CD4-positive, alpha-beta T cell (primary cell): ENCODE data around the gene SPAAR. TPM values are rescaled to one million over a fixed set of nuclear protein-coding genes. Genes with fewer than 3 reads are reported as not detected.

Source experiments
- ATAC-seq: fragments of 200-7000 bp; cut with Tn5 transposase; one replicate; pipeline ENCODE4 v1.10.0; 2022; ENCODE audit warnings: mild to moderate bottlenecking; ENCODE audit not compliant: poor library complexity
- CTCF ChIA-PET: fragments of 350-600 bp; sonication (Branson Sonifier 250); formaldehyde crosslinking; loops from one replicate; lab custom pipeline; 2021; ENCODE audit warnings: antibody characterized with exemption, inconsistent platforms; lab: Charles Lee
- POLR2A ChIA-PET: fragments of 350-600 bp; sonication (Branson Sonifier 250); formaldehyde crosslinking; loops from one replicate; lab custom pipeline; 2021; ENCODE audit warnings: antibody characterized with exemption, inconsistent platforms; lab: Charles Lee
- DNase-seq, 14 experiments: peaks; one replicate each; pipeline ENCODE4 v3.0.0-alpha.2; 2013 to 2020; ENCODE audit warnings: mixed read lengths in 2 of 14
- H3K27ac ChIP-seq, 2 donors: one replicate each; pipeline versions ENCODE4 v1.5.1 to v1.7.0; 2013; ENCODE audit warnings: low read length in 2 of 2, low read depth in 1 of 2, mild to moderate bottlenecking in 1 of 2
- H3K27me3 ChIP-seq, 2 experiments: 1 replicate in 1 of 2; 2 replicates in 1 of 2; pipeline versions ENCODE4 v1.6.1 to v1.7.0; 2013; ENCODE audit warnings: low read length in 2 of 2, control low read depth in 1 of 2, mild to moderate bottlenecking in 1 of 2, moderate library complexity in 1 of 2; ENCODE audit not compliant: insufficient read depth in 2 of 2, control insufficient read depth in 1 of 2
- H3K36me3 ChIP-seq: one replicate; pipeline ENCODE4 v1.6.1; 2013; ENCODE audit warnings: low read length, control low read depth; ENCODE audit not compliant: insufficient read depth
- H3K4me1 ChIP-seq: one replicate; pipeline ENCODE4 v1.6.1; 2013; ENCODE audit warnings: low read length, control low read depth; ENCODE audit not compliant: insufficient read depth
- H3K4me3 ChIP-seq: one replicate; pipeline ENCODE4 v1.5.1; 2013; ENCODE audit warnings: mild to moderate bottlenecking, low read length, moderate library complexity
- H3K9me3 ChIP-seq, 2 experiments: 1 replicate in 1 of 2; 2 replicates in 1 of 2; pipeline versions ENCODE4 v1.6.1 to v1.7.0; 2013; ENCODE audit warnings: low read length in 2 of 2, mild to moderate bottlenecking in 2 of 2, control low read depth in 1 of 2, moderate library complexity in 1 of 2; ENCODE audit not compliant: control insufficient read depth in 1 of 2, insufficient read depth in 1 of 2
- H3K27ac Mint-ChIP-seq: one replicate; pipeline ENCODE4 v1.8.0; 2020; ENCODE audit warnings: mixed read lengths
- H3K27me3 Mint-ChIP-seq: one replicate; pipeline ENCODE4 v1.8.0; 2021; ENCODE audit warnings: mixed read lengths
- H3K36me3 Mint-ChIP-seq: one replicate; pipeline ENCODE4 v1.8.0; 2021; ENCODE audit warnings: low read depth, mixed read lengths
- H3K4me1 Mint-ChIP-seq: one replicate; pipeline ENCODE4 v1.8.0; 2021; ENCODE audit warnings: low read depth, mixed read lengths
- H3K4me3 Mint-ChIP-seq: one replicate; pipeline ENCODE4 v1.8.0; 2020; ENCODE audit warnings: mild to moderate bottlenecking, mixed read lengths
- H3K9me3 Mint-ChIP-seq: one replicate; pipeline ENCODE4 v1.8.0; 2020; ENCODE audit warnings: mixed read lengths
- intact Hi-C, 2 experiments: fragments of 100-400 bp; cut with DNase I in 1 of 2; cut with micrococcal nuclease in 1 of 2; formaldehyde crosslinking; loops; one replicate each; pipeline versions ENCODE4 v1.15.1 to v1.9.0; 2023 to 2025; cut with DNase I, micrococcal nuclease
- polyA plus RNA-seq, 2 donors: library from polyadenylated mRNA; unstranded; fragments of 120-200 nt; gene quantifications; one replicate each; pipeline ENCODE4 v1.2.1, GENCODE V29; 2013
- total RNA-seq, 174 experiments: library from RNA in 2 of 174; stranded (reverse) in 2 of 174; gene quantifications; one replicate each; pipeline ENCODE4 v1.2.3 and lab custom pipeline; 2021 to 2026
- TF ChIP-seq, protein P1 (sequence below): fragments of 200-600 bp; IDR thresholded peaks from one replicate; pipeline ENCODE4 v1.8.0; 2022; ENCODE audit warnings: antibody characterized with exemption, mild to moderate bottlenecking

SPAAR gene
- total RNA-seq = not detected
- polyA plus RNA-seq (2013, experiment 1 of 2) = not detected
- polyA plus RNA-seq (2013, experiment 2 of 2) = 0.03 TPM
- total RNA-seq (lab: John Stamatoyannopoulos, UW) = 0 to 0.23 (median 0) reads per million in 172 experiments

DNA sequence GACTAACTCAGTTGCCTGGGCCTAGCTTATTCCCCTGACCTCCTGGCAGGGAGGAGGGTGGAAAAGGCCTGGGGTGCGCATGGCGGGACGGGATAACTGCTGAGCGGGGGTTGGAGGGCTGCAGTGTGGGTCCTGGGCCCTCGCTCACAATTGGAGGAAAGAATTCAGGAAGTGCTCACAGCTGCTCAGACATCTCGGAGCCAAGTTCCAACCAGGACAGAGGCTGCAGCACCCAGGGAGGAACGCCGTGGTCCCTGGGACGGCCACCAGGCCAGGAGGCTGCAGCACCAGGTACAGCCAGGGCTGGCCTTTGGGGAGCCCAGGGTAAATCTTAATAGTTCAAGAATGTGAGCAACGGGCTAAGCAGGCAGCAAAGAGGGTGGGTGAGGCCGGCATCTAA lies at the start of gene SPAAR:
Gene SPAAR, plus strand, starts transcription at position 217 of the 400 bp plus-strand sequence. CDS start 974 bp downstream, outside the sequence.
- CTCF ChIA-PET = no interaction called here
- Histone ChIP-seq H3K27ac (peak within 1 kb of the TSS; percentile 62 to 78), H3K4me3 (no peak within 1 kb of the TSS), H3K27me3 (no peaks in the 10 kb centered on the region), H3K9me3 (no peaks in the 10 kb centered on the region), H3K36me3 (no peaks in the 10 kb centered on the region), H3K4me1 (peaks cover 87% of the 10 kb centered on the region)
- ATAC-seq = no peak
- TF ChIP-seq, protein P1, sequence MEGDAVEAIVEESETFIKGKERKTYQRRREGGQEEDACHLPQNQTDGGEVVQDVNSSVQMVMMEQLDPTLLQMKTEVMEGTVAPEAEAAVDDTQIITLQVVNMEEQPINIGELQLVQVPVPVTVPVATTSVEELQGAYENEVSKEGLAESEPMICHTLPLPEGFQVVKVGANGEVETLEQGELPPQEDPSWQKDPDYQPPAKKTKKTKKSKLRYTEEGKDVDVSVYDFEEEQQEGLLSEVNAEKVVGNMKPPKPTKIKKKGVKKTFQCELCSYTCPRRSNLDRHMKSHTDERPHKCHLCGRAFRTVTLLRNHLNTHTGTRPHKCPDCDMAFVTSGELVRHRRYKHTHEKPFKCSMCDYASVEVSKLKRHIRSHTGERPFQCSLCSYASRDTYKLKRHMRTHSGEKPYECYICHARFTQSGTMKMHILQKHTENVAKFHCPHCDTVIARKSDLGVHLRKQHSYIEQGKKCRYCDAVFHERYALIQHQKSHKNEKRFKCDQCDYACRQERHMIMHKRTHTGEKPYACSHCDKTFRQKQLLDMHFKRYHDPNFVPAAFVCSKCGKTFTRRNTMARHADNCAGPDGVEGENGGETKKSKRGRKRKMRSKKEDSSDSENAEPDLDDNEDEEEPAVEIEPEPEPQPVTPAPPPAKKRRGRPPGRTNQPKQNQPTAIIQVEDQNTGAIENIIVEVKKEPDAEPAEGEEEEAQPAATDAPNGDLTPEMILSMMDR = no peak
- Mint-ChIP-seq H3K36me3 (no peaks in the 10 kb centered on the region), H3K27ac (peak within 1 kb of the TSS; percentile 88), H3K27me3 (no peaks in the 10 kb centered on the region), H3K4me3 (peak within 1 kb of the TSS; percentile 71), H3K4me1 (peaks cover 71% of the 10 kb centered on the region), H3K9me3 (no peaks in the 10 kb centered on the region)
- intact Hi-C loops = no loop called here
- POLR2A ChIA-PET = interaction anchor here (1.0 kb wide), 1 partner anchor 25 kb away, joined by 3 read pairs; no protein-coding TSS in a partner anchor
- DNase-seq = no peak

DNA sequence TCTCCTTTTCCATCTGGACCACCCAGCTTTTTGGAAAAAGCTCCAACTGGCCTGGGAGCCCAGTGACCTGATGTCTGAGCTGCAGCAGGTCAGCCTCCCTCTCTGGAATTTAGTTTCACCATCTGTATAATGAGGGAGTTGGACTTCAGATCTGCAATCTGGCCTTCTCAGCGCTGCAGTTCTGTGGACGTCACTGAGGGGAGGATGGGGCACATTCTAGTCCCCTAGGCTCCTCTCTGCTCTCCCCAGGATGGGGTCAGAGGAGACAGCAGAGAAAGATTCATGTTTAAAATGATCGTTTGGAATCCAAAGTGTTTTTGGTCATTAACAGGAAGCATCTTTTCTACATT lies 49.3 kb upstream of the SPAAR start:
- intact Hi-C loops = no loop called here
- CTCF ChIA-PET = no interaction called here

DNA sequence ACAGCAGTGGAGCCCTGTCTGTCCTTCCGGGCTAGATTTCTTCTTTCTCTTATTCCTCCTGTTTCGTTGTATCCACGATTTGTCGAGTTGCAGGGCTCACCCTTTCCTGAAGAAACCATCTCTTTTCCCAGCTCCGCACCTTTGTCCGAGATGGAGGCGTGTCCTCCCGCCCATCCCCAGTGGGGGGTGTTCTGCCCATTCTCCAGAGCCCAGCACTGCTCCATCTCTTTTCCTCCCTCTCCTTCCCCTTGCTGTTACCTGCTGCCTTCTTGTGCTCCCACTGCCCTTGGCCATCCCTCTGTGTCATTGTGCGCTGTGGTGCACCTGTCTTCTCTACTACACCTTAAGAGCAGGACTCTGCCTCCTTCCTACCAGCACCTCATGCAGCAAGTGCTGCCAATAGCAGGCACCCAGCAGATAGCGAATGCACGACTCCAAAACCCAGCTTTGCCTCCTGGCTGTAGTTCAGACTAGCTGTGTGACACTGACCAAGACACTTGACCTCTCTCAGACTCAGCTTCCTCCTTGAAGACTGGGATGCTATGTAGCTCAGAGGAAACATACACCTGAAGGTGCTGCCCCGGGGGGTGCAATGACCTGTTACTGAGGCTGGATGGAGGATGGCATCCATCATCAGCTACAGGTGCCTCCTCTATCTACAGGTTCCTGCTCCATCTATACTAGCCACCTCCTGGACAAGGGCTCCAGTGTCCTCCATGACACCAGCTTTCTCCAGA lies 48.0 kb upstream of the SPAAR start:
- no peak overlapping the region for H3K27ac ChIP-seq
- intact Hi-C loops = no loop called here
- no peaks in the 10 kb centered on the region for H3K9me3 ChIP-seq
- no peak overlapping the region for H3K27ac Mint-ChIP-seq
- TF ChIP-seq, protein P1 = no peak
- H3K27me3 ChIP-seq = no peaks in the 10 kb centered on the region
- ATAC-seq (no peak), DNase-seq (no peak)
- no peaks in the 10 kb centered on the region for H3K4me1 ChIP-seq
- H3K9me3 Mint-ChIP-seq = no peaks in the 10 kb centered on the region
- ChIA-PET CTCF (no interaction called here), POLR2A (no interaction called here)
- H3K4me3 Mint-ChIP-seq = no peak overlapping the region
- no peaks in the 10 kb centered on the region for H3K4me1 Mint-ChIP-seq
- no peaks in the 10 kb centered on the region for H3K36me3 Mint-ChIP-seq
- no peak overlapping the region for H3K4me3 ChIP-seq
- peaks cover 23% of the 10 kb centered on the region for H3K27me3 Mint-ChIP-seq
- no peaks in the 10 kb centered on the region for H3K36me3 ChIP-seq

More for the DNA sequence above, 49.3 kb upstream of the SPAAR start:
- peaks cover 17% of the 10 kb centered on the region for H3K27me3 Mint-ChIP-seq
- H3K4me3 Mint-ChIP-seq = no peak overlapping the region
- Histone ChIP-seq H3K4me1 (no peaks in the 10 kb centered on the region), H3K27ac (no peak overlapping the region), H3K27me3 (no peaks in the 10 kb centered on the region), H3K9me3 (no peaks in the 10 kb centered on the region), H3K36me3 (no peaks in the 10 kb centered on the region), H3K4me3 (no peak overlapping the region)
- TF ChIP-seq, protein P1 = no peak
- H3K4me1 Mint-ChIP-seq = no peaks in the 10 kb centered on the region
- no peaks in the 10 kb centered on the region for H3K9me3 Mint-ChIP-seq
- DNase-seq = no peak
- no peak for ATAC-seq
- H3K27ac Mint-ChIP-seq = no peak overlapping the region
- H3K36me3 Mint-ChIP-seq = no peaks in the 10 kb centered on the region
- POLR2A ChIA-PET = no interaction called here
